Osteoblast (primary cell): Measurements from ENCODE around the gene FLCN. TPM values are rescaled to one million over a fixed set of nuclear protein-coding genes. Genes with fewer than 3 reads are reported as not detected.

Experiments used
- DNase-seq: peaks from one replicate; pipeline ENCODE4 v3.0.0; 2011; ENCODE audit warnings: low spot score, mixed read lengths; ENCODE audit not compliant: insufficient read length; ENCODE audit errors: missing footprints
- H2AFZ ChIP-seq: 2 replicates; pipeline ENCODE4 v1.6.0; 2011; ENCODE audit warnings: mild to moderate bottlenecking, low read length
- H3K27ac ChIP-seq: 2 replicates; pipeline ENCODE4 v1.5.1; 2011; ENCODE audit warnings: mild to moderate bottlenecking, low read depth, low read length, moderate library complexity
- H3K27me3 ChIP-seq: 2 replicates; pipeline ENCODE4 v1.6.0; 2012; ENCODE audit warnings: mild to moderate bottlenecking, control low read depth, inconsistent platforms, low read length, moderate library complexity; ENCODE audit not compliant: insufficient read depth
- H3K36me3 ChIP-seq: 2 replicates; pipeline ENCODE4 v1.5.1; 2011; ENCODE audit warnings: mild to moderate bottlenecking, low read length, control low read depth, moderate library complexity; ENCODE audit not compliant: insufficient read depth
- H3K4me1 ChIP-seq: 2 replicates; pipeline ENCODE4 v1.5.1; 2011; ENCODE audit warnings: mild to moderate bottlenecking, low read length, control low read depth, moderate library complexity; ENCODE audit not compliant: insufficient read depth
- H3K4me2 ChIP-seq: 2 replicates; pipeline ENCODE4 v1.6.0; 2011; ENCODE audit warnings: mild to moderate bottlenecking, low read length; ENCODE audit not compliant: insufficient read depth
- H3K4me3 ChIP-seq: fragments of 200-600 bp; sonication (generic); 3 replicates; pipeline ENCODE4 v1.5.1; 2012; ENCODE audit warnings: mild to moderate bottlenecking, low read length, inconsistent platforms; ENCODE audit not compliant: insufficient read depth
- H3K79me2 ChIP-seq: 2 replicates; pipeline ENCODE4 v1.6.0; 2012; ENCODE audit warnings: mild to moderate bottlenecking, low read length, control low read depth, inconsistent platforms; ENCODE audit not compliant: insufficient read depth
- H3K9me3 ChIP-seq: 2 replicates; pipeline ENCODE4 v1.5.1; 2011; ENCODE audit warnings: low read depth, low read length, control low read depth
- H4K20me1 ChIP-seq: 2 replicates; pipeline ENCODE4 v1.6.0; 2012; ENCODE audit warnings: mild to moderate bottlenecking, low read length, control low read depth; ENCODE audit not compliant: insufficient read depth
- total RNA-seq: library from RNA; depleted of rRNA; stranded (reverse); fragments of >200 nt; gene quantifications from 2 replicates; pipeline ENCODE4 v1.2.3, GENCODE V29; 2012
- TF ChIP-seq, protein P1 (sequence below): IDR thresholded peaks from 2 replicates; pipeline ENCODE4 v1.5.1; 2011; ENCODE audit warnings: mild to moderate bottlenecking, low read depth, low read length, moderate library complexity; ENCODE audit errors: extremely low read depth

FLCN gene
- total RNA-seq, 1 donor, result 174 TPM

DNA sequence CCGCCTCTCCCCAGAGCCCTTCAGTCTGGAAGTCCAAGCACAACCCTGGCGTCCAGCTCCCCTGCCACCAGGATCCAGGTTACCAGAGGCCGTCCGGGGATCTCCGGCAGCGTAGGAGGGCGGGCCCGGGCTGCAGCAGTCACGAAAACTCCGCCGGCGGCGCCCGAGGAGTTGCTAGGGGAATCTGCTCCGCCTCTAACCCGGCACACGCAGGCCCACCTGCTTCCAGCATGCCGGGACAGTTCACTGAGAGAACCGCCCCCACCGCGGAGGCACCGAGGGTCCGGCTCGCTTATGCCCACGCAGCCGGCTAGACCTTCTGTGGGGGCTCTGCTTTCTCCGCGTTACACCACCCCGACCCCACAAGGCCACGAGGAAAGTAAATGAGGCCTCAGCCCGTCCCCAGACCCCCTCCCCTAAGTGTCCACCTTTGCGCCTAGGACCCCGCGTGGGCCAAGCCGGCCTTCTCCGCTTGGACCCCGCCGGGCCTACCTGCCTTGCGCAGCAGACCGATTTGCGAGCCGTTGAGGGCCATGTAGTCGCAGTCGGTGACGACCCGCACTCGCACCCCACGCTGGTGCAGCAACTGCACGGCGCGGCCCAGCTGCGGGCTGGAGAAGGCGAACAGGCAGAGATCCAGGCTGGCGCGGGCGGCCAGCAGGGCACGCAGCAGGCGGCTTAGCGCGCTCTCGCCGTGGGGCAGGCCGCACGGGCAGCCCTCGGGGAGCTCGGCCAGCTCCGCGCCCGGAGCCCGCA is 31.4 kb downstream of the FLCN start:
- peaks cover 5% of the 10 kb centered on the region for H4K20me1 ChIP-seq
- H3K4me2 ChIP-seq, result peak overlapping the region; percentile 94
- H2AFZ ChIP-seq, result peak overlapping the region; percentile 72
- TF ChIP-seq, protein P1, sequence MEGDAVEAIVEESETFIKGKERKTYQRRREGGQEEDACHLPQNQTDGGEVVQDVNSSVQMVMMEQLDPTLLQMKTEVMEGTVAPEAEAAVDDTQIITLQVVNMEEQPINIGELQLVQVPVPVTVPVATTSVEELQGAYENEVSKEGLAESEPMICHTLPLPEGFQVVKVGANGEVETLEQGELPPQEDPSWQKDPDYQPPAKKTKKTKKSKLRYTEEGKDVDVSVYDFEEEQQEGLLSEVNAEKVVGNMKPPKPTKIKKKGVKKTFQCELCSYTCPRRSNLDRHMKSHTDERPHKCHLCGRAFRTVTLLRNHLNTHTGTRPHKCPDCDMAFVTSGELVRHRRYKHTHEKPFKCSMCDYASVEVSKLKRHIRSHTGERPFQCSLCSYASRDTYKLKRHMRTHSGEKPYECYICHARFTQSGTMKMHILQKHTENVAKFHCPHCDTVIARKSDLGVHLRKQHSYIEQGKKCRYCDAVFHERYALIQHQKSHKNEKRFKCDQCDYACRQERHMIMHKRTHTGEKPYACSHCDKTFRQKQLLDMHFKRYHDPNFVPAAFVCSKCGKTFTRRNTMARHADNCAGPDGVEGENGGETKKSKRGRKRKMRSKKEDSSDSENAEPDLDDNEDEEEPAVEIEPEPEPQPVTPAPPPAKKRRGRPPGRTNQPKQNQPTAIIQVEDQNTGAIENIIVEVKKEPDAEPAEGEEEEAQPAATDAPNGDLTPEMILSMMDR, result no peak
- H3K27me3 ChIP-seq, result no peaks in the 10 kb centered on the region
- peaks cover 28% of the 10 kb centered on the region for H3K4me1 ChIP-seq
- peaks cover 7% of the 10 kb centered on the region for H3K36me3 ChIP-seq
- peak overlapping the region; percentile 79 for H3K4me3 ChIP-seq
- H3K27ac ChIP-seq, result peak overlapping the region; percentile 28
- peak; percentile 95 for DNase-seq
- no peaks in the 10 kb centered on the region for H3K9me3 ChIP-seq
- H3K79me2 ChIP-seq, result peaks cover 13% of the 10 kb centered on the region

DNA sequence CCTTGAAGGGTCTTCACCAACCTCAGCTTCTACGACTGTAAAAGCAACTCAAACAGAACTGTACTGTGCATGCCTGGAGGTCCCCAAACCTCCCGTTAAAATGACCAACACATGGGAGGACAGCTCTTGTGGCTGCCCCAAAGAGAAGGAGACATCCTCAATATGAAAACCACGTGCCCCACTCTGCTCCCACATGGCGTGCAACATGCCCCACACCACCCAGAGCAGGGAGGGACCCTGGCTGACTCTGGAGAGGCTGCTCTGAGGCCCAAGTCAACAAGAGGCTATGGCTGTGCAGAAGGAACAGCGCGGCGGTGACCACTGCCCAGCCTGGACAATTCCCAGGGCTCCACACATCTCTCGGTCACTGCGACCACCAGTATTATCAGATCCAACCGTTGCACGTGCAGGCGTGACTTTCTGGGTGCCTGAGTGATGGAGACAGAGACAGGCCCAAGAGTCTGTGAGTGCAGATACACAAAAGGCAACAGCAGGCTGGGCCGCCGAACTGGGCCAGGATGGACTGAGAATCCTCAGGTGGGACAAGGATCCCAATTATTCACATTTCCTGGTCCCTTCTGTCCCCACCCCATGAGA is 32.2 kb downstream of the FLCN start:
- Histone ChIP-seq H3K27ac (no peak overlapping the region), H3K4me1 (peaks cover 27% of the 10 kb centered on the region), H3K9me3 (no peaks in the 10 kb centered on the region), H2AFZ (no peak overlapping the region), H3K79me2 (peaks cover 13% of the 10 kb centered on the region), H3K36me3 (peaks cover 7% of the 10 kb centered on the region), H3K27me3 (no peaks in the 10 kb centered on the region), H3K4me3 (peak overlapping the region; percentile 79), H3K4me2 (peak overlapping the region; percentile 94), H4K20me1 (peaks cover 5% of the 10 kb centered on the region)
- DNase-seq, result peak; percentile 61
- TF ChIP-seq, protein P1, result no peak

- no peak overlapping the region for H3K4me3 ChIP-seq
Measured at GRCh38 chr17:17204041-17204591, 32.9 kb downstream of the FLCN start.

More at GRCh38 chr17:17204041-17204591, 32.9 kb downstream of the FLCN start:
- Histone ChIP-seq H3K4me2 (peak overlapping the region; percentile 94), H3K79me2 (peaks cover 13% of the 10 kb centered on the region), H4K20me1 (peaks cover 5% of the 10 kb centered on the region), H3K9me3 (no peaks in the 10 kb centered on the region), H3K27ac (no peak overlapping the region), H3K36me3 (peaks cover 7% of the 10 kb centered on the region), H3K4me1 (peaks cover 27% of the 10 kb centered on the region), H2AFZ (no peak overlapping the region), H3K27me3 (no peaks in the 10 kb centered on the region)
- TF ChIP-seq, protein P1, result no peak
- peak; percentile 58 for DNase-seq
